H9 (cell line): ENCODE measurements around the gene ZNF831. TPM values are rescaled to one million over a fixed set of nuclear protein-coding genes. Genes with fewer than 3 reads are reported as not detected.

Experiments
- DNase-seq: peaks from one replicate; pipeline ENCODE4 v3.0.0-alpha.2; 2017
- H2AFZ ChIP-seq: one replicate; pipeline ENCODE4 v1.6.1; 2013; ENCODE audit warnings: mild to moderate bottlenecking, low read length, control low read depth, moderate library complexity
- H2AK5ac ChIP-seq: 2 replicates; pipeline ENCODE4 v1.6.1; 2013; ENCODE audit warnings: low read length, control low read depth, mixed read lengths; ENCODE audit not compliant: insufficient read length
- H2BK120ac ChIP-seq: one replicate; pipeline ENCODE4 v1.6.1; 2013; ENCODE audit warnings: low read depth, mild to moderate bottlenecking, low read length, control low read depth, inconsistent platforms; ENCODE audit not compliant: poor library complexity, severe bottlenecking
- H2BK12ac ChIP-seq: 2 replicates; pipeline ENCODE4 v1.6.1; 2013; ENCODE audit warnings: low read length, control low read depth, mixed read lengths, low read depth; ENCODE audit not compliant: insufficient read length
- H2BK15ac ChIP-seq: 2 replicates; pipeline ENCODE4 v1.6.1; 2013; ENCODE audit warnings: low read depth, low read length, control low read depth
- H2BK20ac ChIP-seq: one replicate; pipeline ENCODE4 v1.6.1; 2013; ENCODE audit warnings: low read depth, mild to moderate bottlenecking, low read length, control low read depth, inconsistent platforms; ENCODE audit not compliant: poor library complexity, severe bottlenecking
- H2BK5ac ChIP-seq: 2 replicates; pipeline ENCODE4 v1.6.1; 2013; ENCODE audit warnings: low read length, control low read depth, mixed read lengths; ENCODE audit not compliant: insufficient read length
- H3K14ac ChIP-seq: 2 replicates; pipeline ENCODE4 v1.6.1; 2013; ENCODE audit warnings: low read length, control low read depth; ENCODE audit not compliant: insufficient read depth
- H3K18ac ChIP-seq: 2 replicates; pipeline ENCODE4 v1.6.1; 2013; ENCODE audit warnings: low read depth, mild to moderate bottlenecking, mixed read lengths, low read length, control low read depth; ENCODE audit not compliant: insufficient read length
- H3K23ac ChIP-seq: 2 replicates; pipeline ENCODE4 v1.6.1; 2013; ENCODE audit warnings: low read length, control low read depth, mixed read lengths, low read depth; ENCODE audit not compliant: insufficient read length
- H3K23me2 ChIP-seq: 2 replicates; pipeline ENCODE4 v1.6.1; 2013; ENCODE audit warnings: low read depth, mild to moderate bottlenecking, mixed read lengths, low read length, control low read depth; ENCODE audit not compliant: insufficient read length, poor library complexity, severe bottlenecking
- H3K27ac ChIP-seq: 2 replicates; pipeline ENCODE4 v1.5.1; 2013; ENCODE audit warnings: low read length, control low read depth, mixed read lengths, low read depth; ENCODE audit not compliant: insufficient read length
- H3K27me3 ChIP-seq: 2 replicates; pipeline ENCODE4 v1.6.1; 2013; ENCODE audit warnings: low read length, control low read depth, inconsistent platforms; ENCODE audit not compliant: insufficient read depth
- H3K4ac ChIP-seq: 2 replicates; pipeline ENCODE4 v1.6.1; 2013; ENCODE audit warnings: low read depth, mild to moderate bottlenecking, control low read depth, inconsistent platforms, low read length, moderate library complexity
- H3K4me1 ChIP-seq: 2 replicates; pipeline ENCODE4 v1.6.1; 2013; ENCODE audit warnings: low read length, control low read depth, inconsistent platforms; ENCODE audit not compliant: insufficient read depth
- H3K4me2 ChIP-seq: 2 replicates; pipeline ENCODE4 v1.6.1; 2013; ENCODE audit warnings: low read length, control low read depth, mixed read lengths; ENCODE audit not compliant: insufficient read length, insufficient read depth
- H3K56ac ChIP-seq: 2 replicates; pipeline ENCODE4 v1.6.1; 2013; ENCODE audit warnings: low read depth, mild to moderate bottlenecking, mixed read lengths, low read length, control low read depth; ENCODE audit not compliant: insufficient read length
- H3K79me1 ChIP-seq: 2 replicates; pipeline ENCODE4 v1.6.1; 2013; ENCODE audit warnings: low read depth, mild to moderate bottlenecking, moderate library complexity, low read length, control low read depth, inconsistent platforms; ENCODE audit not compliant: insufficient read depth, poor library complexity, severe bottlenecking
- H3K79me2 ChIP-seq: 2 replicates; pipeline ENCODE4 v1.6.1; 2013; ENCODE audit warnings: low read length, control low read depth, inconsistent platforms; ENCODE audit not compliant: insufficient read depth
- H3K9ac ChIP-seq: 2 replicates; pipeline ENCODE4 v1.6.1; 2013; ENCODE audit warnings: low read length, control low read depth, mixed read lengths; ENCODE audit not compliant: insufficient read length; ENCODE audit errors: extremely low read depth
- H3K9me3 ChIP-seq: one replicate; pipeline ENCODE4 v1.6.1; 2013; ENCODE audit warnings: low read depth, low read length, inconsistent platforms; ENCODE audit not compliant: control insufficient read depth
- H3T11ph ChIP-seq: one replicate; pipeline ENCODE4 v1.6.1; 2013; ENCODE audit warnings: mild to moderate bottlenecking, low read length, control low read depth, inconsistent platforms
- H4K20me1 ChIP-seq: one replicate; pipeline ENCODE4 v1.6.1; 2013; ENCODE audit not compliant: control insufficient read depth, insufficient read length, insufficient read depth
- H4K5ac ChIP-seq: 2 replicates; pipeline ENCODE4 v1.6.1; 2013; ENCODE audit warnings: low read depth, mild to moderate bottlenecking, mixed read lengths, low read length, control low read depth; ENCODE audit not compliant: insufficient read length
- H4K8ac ChIP-seq: replicated peaks from 2 replicates; pipeline ENCODE4 v1.6.1; 2013; ENCODE audit warnings: low read length, control low read depth, mixed read lengths, low read depth; ENCODE audit not compliant: insufficient read length
- H4K91ac ChIP-seq: 2 replicates; pipeline ENCODE4 v1.6.1; 2013; ENCODE audit warnings: low read depth, mild to moderate bottlenecking, moderate library complexity, mixed read lengths, low read length, control low read depth; ENCODE audit not compliant: insufficient read length
- H3K27ac Mint-ChIP-seq, 3 experiments: 2 replicates in 2 of 3; 3 replicates in 1 of 3; pipeline ENCODE4 v1.8.0; 2020 to 2021; ENCODE audit warnings: mixed read lengths in 3 of 3, mild to moderate bottlenecking in 1 of 3, moderate library complexity in 1 of 3
- H3K27me3 Mint-ChIP-seq: 2 replicates; pipeline ENCODE4 v1.8.0; 2021; ENCODE audit warnings: low read depth, mild to moderate bottlenecking, moderate library complexity, mixed read lengths
- H3K36me3 Mint-ChIP-seq, 3 experiments: 2 replicates in 2 of 3; 3 replicates in 1 of 3; pipeline ENCODE4 v1.8.0; 2020 to 2021; ENCODE audit warnings: low read depth in 3 of 3, mixed read lengths in 3 of 3; ENCODE audit not compliant: insufficient read depth in 1 of 3
- H3K4me1 Mint-ChIP-seq, 2 experiments: 2 replicates each; pipeline ENCODE4 v1.8.0; 2020; ENCODE audit warnings: mixed read lengths in 2 of 2
- H3K4me3 Mint-ChIP-seq, 2 experiments: 2 replicates in 1 of 2; 3 replicates in 1 of 2; pipeline ENCODE4 v1.8.0; 2020 to 2021; ENCODE audit warnings: mild to moderate bottlenecking in 2 of 2, mixed read lengths in 2 of 2, moderate library complexity in 1 of 2
- H3K9me3 Mint-ChIP-seq, 2 experiments: 2 replicates in 1 of 2; 3 replicates in 1 of 2; pipeline ENCODE4 v1.8.0; 2020; ENCODE audit warnings: mild to moderate bottlenecking in 2 of 2, mixed read lengths in 2 of 2, moderate library complexity in 1 of 2
- WGBS: extraction: QIAGEN DNeasy Blood & Tissue Kit; methylation state at CpG from one replicate; pipeline ENCODE4 v1.1.7; 2013; ENCODE audit warnings: missing lambda C conversion rate, low lambda C conversion rate, mixed read lengths; ENCODE audit not compliant: insufficient read length; ENCODE audit errors: extremely low coverage; 5-methylcytosine and 5-hydroxymethylcytosine counted together
- total RNA-seq: library from RNA; stranded (reverse); gene quantifications from 2 replicates; pipeline ENCODE4 v1.2.1, GENCODE V29; 2021
- TF ChIP-seq, protein P1 (sequence below): fragments of 200-600 bp; sonication (generic); conservative IDR thresholded peaks from 3 replicates; pipeline ENCODE4 v1.8.0; 2021; ENCODE audit warnings: antibody characterized with exemption, mild to moderate bottlenecking

The ZNF831 gene
- total RNA-seq, 1 experiment from 2014 or later = not detected

DNA sequence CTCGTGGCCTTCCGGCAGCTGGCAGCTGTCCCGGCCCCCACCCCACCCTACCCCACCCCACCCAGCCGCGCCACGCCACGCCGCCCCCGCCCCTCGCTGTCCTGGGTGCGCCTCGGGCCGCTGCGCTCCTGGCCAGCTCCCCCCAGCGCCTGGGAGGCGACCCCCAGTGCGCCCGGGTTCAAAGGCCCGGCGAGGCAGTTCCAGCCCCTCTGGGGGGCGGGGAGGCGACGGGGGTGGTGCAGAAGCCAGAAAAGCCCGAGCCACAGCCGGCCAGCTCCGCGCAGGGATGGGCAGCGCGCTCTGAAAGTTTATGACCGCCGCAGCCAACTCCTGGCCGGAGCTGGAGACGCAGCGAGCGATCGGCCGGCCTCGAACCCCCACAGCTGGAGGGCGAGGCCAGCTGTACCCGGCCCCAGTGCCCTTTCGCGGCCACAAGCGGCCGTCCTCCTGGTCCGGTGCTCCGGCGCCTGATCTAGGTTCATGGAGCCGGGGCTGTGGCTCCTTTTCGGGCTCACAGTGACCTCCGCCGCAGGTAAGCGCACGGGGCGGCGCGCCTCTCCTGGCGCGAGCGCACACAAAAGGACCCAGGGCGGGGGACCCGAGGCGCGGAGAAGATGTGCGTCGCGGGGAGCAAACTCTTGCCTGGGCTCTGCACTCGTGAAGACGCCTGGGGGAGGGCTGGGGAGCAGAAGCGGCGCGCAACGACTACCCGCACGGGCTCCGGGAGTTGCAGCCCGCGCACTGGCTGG is 136.9 kb downstream of the ZNF831 start, which contains the start of gene EDN3:
Gene EDN3 (plus strand): TSS at position 279 of the 749 bp plus-strand sequence. CDS start 202 bp downstream, at position 481.
- Histone ChIP-seq H2BK120ac (no peak within 1 kb of the TSS), H3K79me1 (no peaks in the 10 kb centered on the region), H3K4me2 (peak within 1 kb of the TSS; percentile 49), H3K4ac (no peak within 1 kb of the TSS), H3K23ac (no peak within 1 kb of the TSS), H3K56ac (no peak within 1 kb of the TSS), H3T11ph (no peak within 1 kb of the TSS), H2AFZ (no peak within 1 kb of the TSS), H4K8ac (no peak within 1 kb of the TSS), H3K9me3 (no peaks in the 10 kb centered on the region), H4K5ac (no peak within 1 kb of the TSS), H3K79me2 (no peaks in the 10 kb centered on the region), H3K14ac (peak within 1 kb of the TSS; percentile 72), H2AK5ac (no peak within 1 kb of the TSS), H2BK5ac (no peak within 1 kb of the TSS), H2BK15ac (no peak within 1 kb of the TSS), H3K4me1 (no peaks in the 10 kb centered on the region), H4K91ac (no peak within 1 kb of the TSS), H3K18ac (no peak within 1 kb of the TSS), H3K23me2 (no peaks in the 10 kb centered on the region), H3K9ac (no peak within 1 kb of the TSS), H2BK12ac (no peak within 1 kb of the TSS), H4K20me1 (no peaks in the 10 kb centered on the region), H3K27me3 (peaks cover 31% of the 10 kb centered on the region; the same call in 1 of the 2 replicates), H2BK20ac (no peak within 1 kb of the TSS), H3K27ac (no peak within 1 kb of the TSS)
- Mint-ChIP-seq H3K4me1 (peaks cover 2 to 7% of the 10 kb centered on the region in 2 experiments; a peak in 1 of 4 replicates), H3K4me3 (peak within 1 kb of the TSS; percentile 54 to 77), H3K27me3 (peaks cover 98% of the 10 kb centered on the region), H3K27ac (no peak within 1 kb of the TSS), H3K9me3 (no peaks in the 10 kb centered on the region), H3K36me3 (no peaks in the 10 kb centered on the region)
- no CpG with 5 or more reads among the region's 77 CpGs for WGBS
- DNase-seq = peak; percentile 52
- TF ChIP-seq, protein P1, sequence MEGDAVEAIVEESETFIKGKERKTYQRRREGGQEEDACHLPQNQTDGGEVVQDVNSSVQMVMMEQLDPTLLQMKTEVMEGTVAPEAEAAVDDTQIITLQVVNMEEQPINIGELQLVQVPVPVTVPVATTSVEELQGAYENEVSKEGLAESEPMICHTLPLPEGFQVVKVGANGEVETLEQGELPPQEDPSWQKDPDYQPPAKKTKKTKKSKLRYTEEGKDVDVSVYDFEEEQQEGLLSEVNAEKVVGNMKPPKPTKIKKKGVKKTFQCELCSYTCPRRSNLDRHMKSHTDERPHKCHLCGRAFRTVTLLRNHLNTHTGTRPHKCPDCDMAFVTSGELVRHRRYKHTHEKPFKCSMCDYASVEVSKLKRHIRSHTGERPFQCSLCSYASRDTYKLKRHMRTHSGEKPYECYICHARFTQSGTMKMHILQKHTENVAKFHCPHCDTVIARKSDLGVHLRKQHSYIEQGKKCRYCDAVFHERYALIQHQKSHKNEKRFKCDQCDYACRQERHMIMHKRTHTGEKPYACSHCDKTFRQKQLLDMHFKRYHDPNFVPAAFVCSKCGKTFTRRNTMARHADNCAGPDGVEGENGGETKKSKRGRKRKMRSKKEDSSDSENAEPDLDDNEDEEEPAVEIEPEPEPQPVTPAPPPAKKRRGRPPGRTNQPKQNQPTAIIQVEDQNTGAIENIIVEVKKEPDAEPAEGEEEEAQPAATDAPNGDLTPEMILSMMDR = no peak
